DOHH2 (cell line): Measurements from ENCODE around the gene TAPT1.

Source experiments
- H3F3A ChIP-seq: fragments of 200-600 bp; sonication (generic), shearing (Covaris generic); 2 replicates; pipeline ENCODE4 v1.6.0; 2016; ENCODE audit warnings: antibody characterized with exemption, mild to moderate bottlenecking; ENCODE audit not compliant: control insufficient read depth, insufficient read depth
- H3K27ac ChIP-seq: fragments of 200-600 bp; sonication (generic); 2 replicates; pipeline ENCODE4 v1.5.1; 2014; ENCODE audit warnings: low read depth, mild to moderate bottlenecking, low read length, moderate library complexity
- H3K27me3 ChIP-seq: fragments of 200-600 bp; sonication (generic); 2 replicates; pipeline ENCODE4 v1.6.1; 2014; ENCODE audit warnings: mild to moderate bottlenecking, low read length, mixed read lengths; ENCODE audit not compliant: control insufficient read depth
- H3K36me3 ChIP-seq: fragments of 200-600 bp; sonication (generic); 2 replicates; pipeline ENCODE4 v1.6.1; 2014; ENCODE audit warnings: mild to moderate bottlenecking, low read length, moderate library complexity, mixed read lengths; ENCODE audit not compliant: control insufficient read depth
- H3K4me1 ChIP-seq: fragments of 200-600 bp; sonication (generic); 2 replicates; pipeline ENCODE4 v1.6.1; 2014; ENCODE audit warnings: mild to moderate bottlenecking, low read length, mixed read lengths; ENCODE audit not compliant: control insufficient read depth
- H3K4me2 ChIP-seq: fragments of 200-600 bp; sonication (generic); 2 replicates; pipeline ENCODE4 v1.6.0; 2014; ENCODE audit warnings: mild to moderate bottlenecking, low read length, moderate library complexity
- H3K4me3 ChIP-seq: fragments of 200-600 bp; sonication (generic); 2 replicates; pipeline ENCODE4 v1.5.1; 2014; ENCODE audit warnings: mild to moderate bottlenecking, low read length, mixed read lengths
- H3K79me2 ChIP-seq: fragments of 200-600 bp; sonication (generic); 2 replicates; pipeline ENCODE4 v1.6.1; 2014; ENCODE audit warnings: mild to moderate bottlenecking, low read length, mixed read lengths; ENCODE audit not compliant: control insufficient read depth
- H3K9me2 ChIP-seq: fragments of 200-600 bp; sonication (generic); replicated peaks from 2 replicates; pipeline ENCODE4 v1.6.1; 2014; ENCODE audit warnings: mild to moderate bottlenecking, low read length, mixed read lengths; ENCODE audit not compliant: control insufficient read depth
- H3K9me3 ChIP-seq: fragments of 200-600 bp; sonication (generic); 2 replicates; pipeline ENCODE4 v1.6.1; 2014; ENCODE audit warnings: antibody characterized with exemption, low read length, mixed read lengths; ENCODE audit not compliant: control insufficient read depth, insufficient read depth
- H4K20me1 ChIP-seq: fragments of 200-600 bp; sonication (generic); 2 replicates; pipeline ENCODE4 v1.6.0; 2014; ENCODE audit warnings: low read depth, mild to moderate bottlenecking, antibody characterized with exemption, low read length, moderate library complexity; ENCODE audit not compliant: control insufficient read depth, insufficient read depth
- CTCF ChIP-seq: fragments of 200-600 bp; sonication (generic); IDR thresholded peaks from one replicate; pipeline ENCODE4 v1.5.1; 2014; ENCODE audit warnings: antibody characterized with exemption, mild to moderate bottlenecking, low read depth, low read length; ENCODE audit not compliant: poor library complexity, severe bottlenecking
- EZH2phosphoT487 ChIP-seq: fragments of 200-600 bp; sonication (generic); IDR thresholded peaks from 2 replicates; pipeline ENCODE4 v1.6.1; 2017; ENCODE audit warnings: borderline replicate concordance, mild to moderate bottlenecking, antibody characterized with exemption, low read length, moderate library complexity, mixed read lengths

Gene TAPT1

GRCh38 chr4:16255730-16256129 is 29.5 kb upstream of the TAPT1 start:
- Histone ChIP-seq H3K4me3 (no peak overlapping the region), H3K4me1 (peaks cover 11% of the 10 kb centered on the region), H3K9me2 (no peaks in the 10 kb centered on the region), H4K20me1 (no peaks in the 10 kb centered on the region), H3K27me3 (no peaks in the 10 kb centered on the region), H3K4me2 (no peak overlapping the region), H3K36me3 (no peaks in the 10 kb centered on the region), H3K27ac (no peak overlapping the region), H3K79me2 (no peaks in the 10 kb centered on the region), H3K9me3 (no peaks in the 10 kb centered on the region), H3F3A (no peaks in the 10 kb centered on the region)
- no peak for TF ChIP-seq CTCF
- TF ChIP-seq EZH2phosphoT487 = no peak

GRCh38 chr4:16253127-16253960 is 27.1 kb upstream of the TAPT1 start:
- Histone ChIP-seq H3K9me3 (no peaks in the 10 kb centered on the region), H3K9me2 (no peaks in the 10 kb centered on the region), H3F3A (no peaks in the 10 kb centered on the region), H3K27ac (no peak overlapping the region), H3K79me2 (no peaks in the 10 kb centered on the region), H4K20me1 (no peaks in the 10 kb centered on the region), H3K4me1 (no peaks in the 10 kb centered on the region), H3K27me3 (no peaks in the 10 kb centered on the region), H3K4me2 (no peak overlapping the region), H3K36me3 (no peaks in the 10 kb centered on the region), H3K4me3 (no peak overlapping the region)
- no peak for TF ChIP-seq EZH2phosphoT487
- TF ChIP-seq CTCF = no peak

- Histone ChIP-seq H3K9me2 (no peaks in the 10 kb centered on the region), H3K9me3 (no peaks in the 10 kb centered on the region), H3K4me3 (no peak overlapping the region), H3K4me2 (no peak overlapping the region), H3K27me3 (no peaks in the 10 kb centered on the region), H3K4me1 (no peaks in the 10 kb centered on the region), H4K20me1 (no peaks in the 10 kb centered on the region), H3K36me3 (no peaks in the 10 kb centered on the region), H3F3A (no peaks in the 10 kb centered on the region), H3K79me2 (no peaks in the 10 kb centered on the region), H3K27ac (no peak overlapping the region)
- TF ChIP-seq CTCF (no peak), EZH2phosphoT487 (no peak)
These were observed 24.5 kb upstream of the TAPT1 start for GRCh38 chr4:16250661-16251365.
